ENCODE data around the gene C1orf141. TPM values are rescaled to one million over a fixed set of nuclear protein-coding genes. Genes with fewer than 3 reads are reported as not detected.

Gene C1orf141
- 1 to 10 TPM in 1 of 2 donors, not detected in 1; 5.4 TPM for total RNA-seq

- Histone ChIP-seq H3K27ac (no peak within 1 kb of the TSS), H3K4me1 (replicated peaks) (no peaks in the 10 kb centered on the region), H3K4me3 (no peak within 1 kb of the TSS), H3K27me3 (replicated peaks; ENCODE audit: insufficient read depth) (no peaks in the 10 kb centered on the region), H3K36me3 (no peaks in the 10 kb centered on the region), H3K9me3 (no peaks in the 10 kb centered on the region)
- no peak for DNase-seq (ENCODE audit: low spot score)
- WGBS: 32% methylated on average over 28 of the region's 28 CpGs
- TF ChIP-seq POLR2AphosphoS5 (IDR thresholded peaks at IDR 0.05) (no peak), POLR2A (IDR thresholded peaks at IDR 0.05) (no peak), CTCF (IDR thresholded peaks at IDR 0.05) (no peak)
- intact Hi-C loops (cut with DNase I): no loop called here
Measured at GRCh38 chr1:67134695-67135094, at the start of gene C1orf141. Gene C1orf141 (minus strand): TSS chr1:67134970. CDS start chr1:67127240, 7,730 bp downstream.

GRCh38 chr1:67175530-67176087 lies 40.8 kb upstream of the C1orf141 start:
- no peak for DNase-seq (ENCODE audit: low spot score)
- Histone ChIP-seq H3K4me3 (no peak overlapping the region), H3K4me1 (replicated peaks) (no peaks in the 10 kb centered on the region), H3K27me3 (replicated peaks; ENCODE audit: insufficient read depth) (no peaks in the 10 kb centered on the region), H3K9me3 (no peaks in the 10 kb centered on the region), H3K36me3 (no peaks in the 10 kb centered on the region), H3K27ac (no peak overlapping the region)
- WGBS: 87% methylated on average over 3 of the region's 3 CpGs
- TF ChIP-seq CTCF (IDR thresholded peaks at IDR 0.05) (no peak), POLR2AphosphoS5 (IDR thresholded peaks at IDR 0.05) (no peak), POLR2A (IDR thresholded peaks at IDR 0.05) (no peak)
- intact Hi-C loops (cut with DNase I): no loop called here

- Histone ChIP-seq H3K4me1 (replicated peaks) (no peaks in the 10 kb centered on the region), H3K36me3 (no peaks in the 10 kb centered on the region), H3K9me3 (no peaks in the 10 kb centered on the region), H3K27me3 (replicated peaks; ENCODE audit: insufficient read depth) (no peaks in the 10 kb centered on the region), H3K4me3 (no peak overlapping the region), H3K27ac (no peak overlapping the region)
- WGBS: 89% methylated on average over 2 of the region's 2 CpGs
- TF ChIP-seq CTCF (IDR thresholded peaks at IDR 0.05) (no peak), POLR2AphosphoS5 (IDR thresholded peaks at IDR 0.05) (no peak), POLR2A (IDR thresholded peaks at IDR 0.05) (no peak)
- DNase-seq (ENCODE audit: low spot score): no peak
- intact Hi-C loops (cut with DNase I): no loop called here
Measured at GRCh38 chr1:67174716-67175284, 40.0 kb upstream of the C1orf141 start.

GRCh38 chr1:67173988-67174387 lies 39.2 kb upstream of the C1orf141 start:
- TF ChIP-seq CTCF (IDR thresholded peaks at IDR 0.05): no peak
- TF ChIP-seq POLR2AphosphoS5 (IDR thresholded peaks at IDR 0.05): no peak
- no peak for TF ChIP-seq POLR2A (IDR thresholded peaks at IDR 0.05)

GRCh38 chr1:67171978-67172377 lies 37.2 kb upstream of the C1orf141 start:
- 33% methylated on average over 1 of the region's 1 CpG for WGBS
- no peaks in the 10 kb centered on the region for H3K9me3 ChIP-seq
- no peaks in the 10 kb centered on the region for H3K27me3 ChIP-seq (replicated peaks; ENCODE audit: insufficient read depth)
- no peak for DNase-seq (ENCODE audit: low spot score)
- H3K36me3 ChIP-seq: no peaks in the 10 kb centered on the region
- no peak overlapping the region for H3K4me3 ChIP-seq
- no peak overlapping the region for H3K27ac ChIP-seq
- intact Hi-C loops (cut with DNase I): no loop called here
- no peak for TF ChIP-seq POLR2A (IDR thresholded peaks at IDR 0.05)
- TF ChIP-seq POLR2AphosphoS5 (IDR thresholded peaks at IDR 0.05): no peak
- TF ChIP-seq CTCF (IDR thresholded peaks at IDR 0.05): no peak
- H3K4me1 ChIP-seq (replicated peaks): no peaks in the 10 kb centered on the region

More at GRCh38 chr1:67173988-67174387, 39.2 kb upstream of the C1orf141 start:
- Histone ChIP-seq H3K9me3 (no peaks in the 10 kb centered on the region), H3K27ac (no peak overlapping the region), H3K4me3 (no peak overlapping the region), H3K36me3 (no peaks in the 10 kb centered on the region), H3K27me3 (replicated peaks; ENCODE audit: insufficient read depth) (no peaks in the 10 kb centered on the region), H3K4me1 (replicated peaks) (no peaks in the 10 kb centered on the region)
- DNase-seq (ENCODE audit: low spot score): no peak
- intact Hi-C loops (cut with DNase I): no loop called here
